OCI-M1 (cell line): ENCODE results near the gene CEND1.

Experiments
- DNase-seq: peaks from one replicate; lab custom pipeline; 2025; lab: John Stamatoyannopoulos, UW

The CEND1 gene

DNA sequence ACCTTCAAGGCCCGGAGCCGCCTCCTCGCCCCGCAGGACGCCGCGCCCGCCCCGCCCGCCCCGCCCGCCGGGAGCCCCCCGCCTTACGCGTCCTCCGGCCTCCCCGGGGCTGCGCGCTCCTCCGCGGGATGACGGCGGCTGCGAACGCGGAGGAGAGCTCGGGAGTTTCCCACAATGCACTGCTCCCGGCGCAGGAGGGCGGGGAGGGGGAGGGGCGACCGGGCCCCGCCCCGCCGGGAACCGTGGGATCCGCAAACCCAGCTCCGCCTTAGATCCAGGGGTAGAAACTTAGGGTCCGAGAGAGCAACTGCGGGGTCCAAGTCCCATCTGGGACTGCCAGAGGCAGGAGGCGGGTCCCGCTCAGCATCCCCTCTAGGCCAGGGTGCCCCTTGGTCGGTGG lies at the start of gene CEND1:
Gene CEND1, minus strand, starts transcription at position 148 of the 400 bp plus-strand sequence. CDS start 1,514 bp downstream, outside the sequence.
- DNase-seq: no peak

DNA sequence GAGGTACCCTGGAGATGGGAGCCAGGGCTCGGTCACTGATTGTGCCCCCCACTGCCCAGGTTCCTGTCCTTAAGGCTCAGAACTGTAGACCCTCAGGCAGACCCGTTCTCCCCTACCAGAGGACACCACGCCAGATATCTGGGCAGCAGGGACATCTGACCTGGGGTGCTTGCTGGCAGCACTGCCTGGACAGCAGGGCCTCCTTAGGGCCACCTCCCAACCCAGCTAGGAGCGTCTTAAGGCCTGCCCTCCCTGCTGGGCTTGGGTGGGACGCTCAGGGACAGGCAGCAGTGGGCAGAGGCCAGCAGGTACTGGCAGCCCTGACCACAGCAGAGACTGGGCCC lies 49.4 kb upstream of the CEND1 start:
- DNase-seq: no peak

DNA sequence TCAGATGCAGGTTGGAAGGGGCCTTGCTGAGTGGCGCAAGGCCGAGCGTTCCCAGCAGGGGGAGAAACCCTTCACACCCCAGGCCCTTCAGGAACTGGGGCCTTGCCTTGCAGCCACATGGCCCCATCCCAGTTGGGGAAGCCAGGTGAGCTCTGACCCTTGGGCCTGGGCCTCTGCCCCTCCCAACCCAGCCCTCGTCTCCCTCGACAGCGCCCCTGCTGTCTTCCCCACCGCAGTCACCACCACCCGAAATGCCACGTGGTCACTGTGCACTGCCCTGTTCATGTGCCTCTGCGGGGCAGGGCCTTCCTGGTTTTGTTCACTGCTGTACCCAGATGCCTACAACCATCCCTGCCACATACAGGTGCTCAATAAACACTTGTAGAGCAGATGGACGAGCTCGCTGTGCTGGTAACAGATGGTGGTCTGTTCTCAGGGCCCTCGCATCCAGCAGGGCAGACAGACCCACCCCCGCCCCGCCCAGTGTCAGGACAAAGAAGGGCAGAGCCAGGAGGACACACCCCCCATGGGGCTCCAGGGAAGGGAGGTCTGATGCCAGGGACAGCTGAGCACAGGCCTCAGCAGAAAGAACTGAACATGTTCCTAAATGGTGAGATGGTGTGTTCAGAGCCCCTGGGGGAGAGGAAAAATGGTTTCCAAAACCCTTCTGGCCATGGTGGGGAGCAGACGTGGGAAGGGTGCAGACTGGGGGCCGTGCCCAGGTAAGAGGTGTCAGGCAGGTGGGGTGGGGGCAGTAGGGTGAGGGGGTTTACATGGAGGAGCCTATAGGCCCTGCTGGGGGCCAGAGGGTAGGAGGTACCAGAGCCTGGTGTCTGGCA lies 48.8 kb upstream of the CEND1 start:
- no peak for DNase-seq

DNA sequence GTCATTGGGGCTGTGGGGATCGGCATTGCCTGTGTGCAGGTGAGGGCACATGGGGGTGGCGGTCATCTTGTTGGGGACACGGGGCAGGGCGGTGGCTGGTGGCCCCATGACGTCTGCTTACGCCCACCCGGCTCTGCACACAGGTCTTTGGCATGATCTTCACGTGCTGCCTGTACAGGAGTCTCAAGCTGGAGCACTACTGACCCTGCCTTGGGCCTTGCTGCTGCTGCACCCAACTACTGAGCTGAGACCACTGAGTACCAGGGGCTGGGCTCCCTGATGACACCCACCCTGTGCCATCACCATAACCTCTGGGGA lies 48.1 kb upstream of the CEND1 start:
- no peak for DNase-seq

DNA sequence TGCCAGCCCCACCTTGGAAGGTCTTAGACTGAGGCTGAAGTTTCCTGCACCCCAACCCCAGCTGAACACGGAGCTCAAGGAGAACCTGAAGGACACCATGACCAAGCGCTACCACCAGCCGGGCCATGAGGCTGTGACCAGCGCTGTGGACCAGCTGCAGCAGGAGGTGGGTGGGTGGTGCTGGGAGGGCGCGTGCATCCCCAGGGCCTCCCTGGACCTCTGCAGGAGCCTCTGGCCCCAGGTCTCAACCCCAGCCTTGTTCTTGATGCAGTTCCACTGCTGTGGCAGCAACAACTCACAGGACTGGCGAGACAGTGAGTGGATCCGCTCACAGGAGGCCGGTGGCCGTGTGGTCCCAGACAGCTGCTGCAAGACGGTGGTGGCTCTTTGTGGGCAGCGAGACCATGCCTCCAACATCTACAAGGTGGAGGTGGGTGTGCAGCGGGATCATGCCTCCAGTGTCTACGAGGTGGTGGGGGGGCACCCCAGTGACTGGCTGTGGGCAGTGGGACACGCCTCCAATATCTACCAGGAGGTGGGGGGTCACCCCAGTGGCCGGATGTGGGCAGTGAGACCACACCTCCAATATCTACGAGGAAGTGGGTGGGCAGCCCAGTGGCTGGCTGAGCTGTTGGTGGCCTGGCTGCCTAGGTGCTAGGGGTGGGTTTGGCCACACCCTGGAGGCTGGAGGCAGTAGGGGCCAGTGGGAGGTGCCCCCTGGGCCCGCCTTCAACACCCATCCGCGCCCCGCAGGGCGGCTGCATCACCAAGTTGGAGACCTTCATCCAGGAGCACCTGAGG lies 47.5 kb upstream of the CEND1 start:
- no peak for DNase-seq

DNA sequence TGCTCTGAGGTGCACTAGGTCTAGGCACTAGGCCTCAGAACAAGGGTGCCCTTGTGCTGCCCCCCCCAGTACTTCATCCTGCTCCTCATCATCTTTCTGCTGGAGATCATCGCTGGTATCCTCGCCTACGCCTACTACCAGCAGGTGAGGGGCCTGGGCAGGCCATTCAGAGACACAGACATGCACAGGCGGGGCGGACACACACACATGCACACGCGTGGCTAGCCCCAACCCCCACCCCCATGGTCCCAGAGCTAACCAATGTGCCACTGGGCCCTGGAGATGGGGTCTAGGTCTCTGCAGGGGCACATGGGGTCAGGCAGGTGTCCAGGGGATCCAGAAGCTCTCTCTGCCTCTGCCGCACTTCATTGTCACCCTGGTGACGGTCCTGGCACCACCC lies 46.8 kb upstream of the CEND1 start:
- DNase-seq: no peak

DNA sequence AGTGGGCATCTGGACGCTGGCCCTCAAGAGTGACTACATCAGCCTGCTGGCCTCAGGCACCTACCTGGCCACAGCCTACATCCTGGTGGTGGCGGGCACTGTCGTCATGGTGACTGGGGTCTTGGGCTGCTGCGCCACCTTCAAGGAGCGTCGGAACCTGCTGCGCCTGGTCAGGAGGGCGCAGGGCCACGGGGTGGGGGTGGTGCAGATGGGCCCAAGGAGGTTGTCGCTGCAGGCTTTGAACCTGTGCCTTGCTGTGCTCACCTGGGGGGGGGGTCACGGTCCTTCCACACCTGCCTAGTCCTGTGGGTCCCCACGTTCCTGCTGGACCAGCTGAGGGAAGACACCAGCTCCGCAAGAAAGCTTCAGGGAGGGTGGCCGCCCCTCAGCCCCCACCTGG lies 46.4 kb upstream of the CEND1 start:
- DNase-seq: no peak

DNA sequence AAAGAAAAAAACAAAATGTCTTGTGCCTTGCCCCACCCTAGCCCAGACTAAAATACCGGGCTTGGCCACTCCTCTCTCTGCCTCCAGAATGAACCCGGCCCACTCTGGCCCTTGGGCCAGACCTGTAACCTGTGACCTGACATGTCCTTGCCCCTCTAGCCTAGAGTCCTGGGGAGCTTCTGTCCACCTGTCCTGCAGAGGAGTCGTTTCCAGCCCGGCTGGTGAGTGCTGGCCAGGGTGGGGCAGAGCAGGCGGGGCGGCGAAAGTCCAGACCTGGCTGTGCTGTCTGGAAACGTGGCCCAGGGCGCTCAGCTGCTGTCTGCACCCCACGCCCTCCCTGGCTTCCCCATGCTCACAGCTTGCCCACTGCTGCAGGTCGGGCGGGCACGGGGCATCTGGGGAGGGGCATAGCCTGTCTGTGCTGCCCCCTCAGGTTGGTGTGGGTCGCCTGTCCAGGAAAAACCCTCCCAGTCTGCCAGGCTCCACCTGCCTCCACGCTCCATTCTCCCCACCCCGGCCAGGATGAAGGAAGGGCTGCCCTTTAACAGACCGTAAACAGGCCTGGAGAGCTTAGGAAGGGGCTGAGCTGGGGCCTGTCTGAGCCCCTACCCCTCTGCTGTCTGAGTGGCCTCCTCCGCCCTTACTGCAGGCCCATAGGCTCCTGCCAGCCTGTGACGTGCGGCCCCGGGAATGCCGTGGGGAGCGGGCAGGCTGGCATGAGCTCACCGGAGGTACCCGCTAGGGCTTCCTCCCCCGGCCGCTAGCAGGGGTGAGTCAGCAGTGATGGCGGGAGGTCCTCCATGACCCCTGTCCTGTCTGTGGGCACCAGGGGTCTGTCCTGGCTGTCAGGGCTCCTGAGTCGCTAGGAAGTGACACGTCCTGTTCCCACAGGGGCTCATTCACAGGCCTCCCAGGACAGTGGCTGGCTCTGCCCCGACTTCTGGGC lies 44.8 kb upstream of the CEND1 start:
- no peak for DNase-seq

DNA sequence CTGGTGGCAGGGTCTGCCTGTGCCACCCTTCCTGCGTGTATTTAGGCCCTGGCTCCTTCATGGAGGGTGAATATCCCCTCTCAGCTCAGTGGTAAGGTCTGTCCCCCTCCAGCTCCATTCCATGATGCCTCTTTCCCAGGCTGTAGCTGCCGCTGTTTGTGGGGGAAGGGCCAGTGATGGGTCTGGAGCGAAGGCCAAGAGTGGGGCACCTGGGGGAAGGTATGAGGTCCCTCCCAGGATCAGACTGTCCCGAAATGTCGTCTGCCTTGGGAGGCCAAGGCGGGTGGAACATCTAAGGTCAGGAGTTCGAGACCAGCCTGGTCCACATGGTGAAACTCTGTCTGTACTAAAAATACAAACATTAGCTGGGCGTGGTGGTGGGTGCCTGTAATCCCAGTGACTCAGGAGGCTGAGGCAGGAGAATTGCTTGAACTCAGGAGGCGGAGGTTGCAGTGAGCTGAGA lies 44.0 kb upstream of the CEND1 start:
- no peak for DNase-seq

DNA sequence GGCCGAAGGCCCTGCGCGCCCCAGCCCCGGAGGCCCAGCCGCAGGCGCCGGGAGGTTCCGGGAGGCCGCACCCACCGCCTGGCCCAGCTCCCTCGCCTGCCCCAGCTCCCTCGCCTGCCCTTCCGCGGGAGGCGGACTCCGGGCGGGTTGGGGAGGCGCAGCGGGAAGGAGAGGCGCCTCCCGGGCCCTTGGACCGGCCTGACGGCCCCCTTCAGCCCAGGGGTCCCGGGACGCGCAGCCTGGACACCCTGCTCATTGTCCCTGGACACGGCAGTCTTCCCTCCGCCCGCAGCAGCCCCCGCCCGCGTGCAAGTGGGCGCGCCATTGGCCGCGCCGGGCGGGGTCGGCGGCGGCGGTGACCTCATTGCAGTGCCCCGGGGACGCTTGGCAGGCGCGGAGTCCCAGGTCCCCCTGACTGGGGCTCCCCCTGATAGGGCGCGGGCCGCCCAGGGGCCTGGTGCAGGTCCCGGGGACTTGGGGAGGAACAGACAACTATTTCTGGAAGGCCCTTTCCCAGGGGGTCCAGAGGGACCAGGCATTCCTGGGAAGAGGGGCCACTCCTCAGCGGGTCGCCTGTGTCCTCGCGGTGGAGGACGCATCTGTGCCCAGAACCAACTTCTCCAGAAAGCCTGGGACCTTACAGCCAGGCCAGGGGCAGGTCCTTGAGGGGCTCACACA lies 43.4 kb upstream of the CEND1 start:
- DNase-seq: peak; percentile 74

DNA sequence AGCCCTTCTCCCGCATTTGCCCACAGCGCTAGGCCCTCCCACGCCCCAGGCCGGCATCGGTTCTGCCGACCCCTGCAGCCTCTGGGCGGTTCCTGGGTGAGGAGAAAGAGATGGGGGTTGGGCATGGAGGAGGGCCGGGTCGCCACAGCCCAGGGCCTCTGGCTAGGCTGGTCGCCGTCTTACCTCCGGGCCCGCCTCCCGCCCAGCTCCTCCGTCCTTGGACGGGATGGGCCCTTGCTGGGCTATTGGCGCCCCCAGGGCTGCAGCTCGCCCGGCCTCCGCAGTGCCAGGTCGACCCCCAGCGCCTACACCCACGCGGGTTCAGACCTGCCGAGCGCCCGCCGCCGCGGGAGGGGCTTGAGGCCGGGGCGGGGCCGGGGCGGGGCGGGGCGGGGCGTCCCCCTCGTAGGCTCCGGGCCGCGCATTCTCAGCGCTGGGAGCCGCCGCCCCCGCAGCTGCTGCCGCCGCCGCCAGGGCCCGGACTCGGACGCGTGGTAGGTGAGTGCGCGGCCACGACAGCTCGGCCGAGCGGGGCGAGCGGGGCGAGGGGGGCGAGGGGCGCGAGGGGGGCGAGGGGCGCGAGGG lies 42.7 kb upstream of the CEND1 start, which contains the start of gene CD151:
Gene CD151, plus strand, starts transcription at position 424 of the 585 bp plus-strand sequence. CDS start 3,118 bp downstream, outside the sequence.
- peak; percentile 85 for DNase-seq

DNA sequence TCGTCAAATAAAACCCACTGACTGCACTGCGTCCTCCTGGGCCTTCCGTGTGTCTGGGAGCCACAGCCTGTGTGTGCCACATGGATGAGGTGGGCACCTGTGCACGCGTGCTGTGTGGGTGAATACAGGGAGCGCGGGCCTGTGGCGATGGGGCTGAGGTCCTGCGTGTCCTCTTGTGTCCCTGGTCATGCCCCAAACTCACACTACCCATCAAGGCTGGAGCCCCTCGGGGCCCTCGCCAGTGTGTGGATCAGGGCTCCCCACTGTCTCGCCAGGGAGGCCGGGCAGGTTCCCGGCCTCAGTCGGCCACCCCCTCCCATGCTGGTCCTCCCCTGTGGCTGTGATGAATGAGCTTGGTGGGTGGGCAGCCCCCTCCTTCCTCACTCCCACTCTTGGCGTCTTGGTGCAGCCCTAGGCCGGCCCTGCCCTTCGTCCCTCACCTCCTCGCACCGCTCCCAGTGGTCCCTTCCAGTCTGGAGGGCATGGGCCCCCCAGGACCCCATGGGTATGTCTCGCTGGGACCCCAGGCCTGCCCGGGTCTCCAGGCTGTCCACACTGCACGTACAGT lies 42.2 kb upstream of the CEND1 start:
- DNase-seq: no peak

DNA sequence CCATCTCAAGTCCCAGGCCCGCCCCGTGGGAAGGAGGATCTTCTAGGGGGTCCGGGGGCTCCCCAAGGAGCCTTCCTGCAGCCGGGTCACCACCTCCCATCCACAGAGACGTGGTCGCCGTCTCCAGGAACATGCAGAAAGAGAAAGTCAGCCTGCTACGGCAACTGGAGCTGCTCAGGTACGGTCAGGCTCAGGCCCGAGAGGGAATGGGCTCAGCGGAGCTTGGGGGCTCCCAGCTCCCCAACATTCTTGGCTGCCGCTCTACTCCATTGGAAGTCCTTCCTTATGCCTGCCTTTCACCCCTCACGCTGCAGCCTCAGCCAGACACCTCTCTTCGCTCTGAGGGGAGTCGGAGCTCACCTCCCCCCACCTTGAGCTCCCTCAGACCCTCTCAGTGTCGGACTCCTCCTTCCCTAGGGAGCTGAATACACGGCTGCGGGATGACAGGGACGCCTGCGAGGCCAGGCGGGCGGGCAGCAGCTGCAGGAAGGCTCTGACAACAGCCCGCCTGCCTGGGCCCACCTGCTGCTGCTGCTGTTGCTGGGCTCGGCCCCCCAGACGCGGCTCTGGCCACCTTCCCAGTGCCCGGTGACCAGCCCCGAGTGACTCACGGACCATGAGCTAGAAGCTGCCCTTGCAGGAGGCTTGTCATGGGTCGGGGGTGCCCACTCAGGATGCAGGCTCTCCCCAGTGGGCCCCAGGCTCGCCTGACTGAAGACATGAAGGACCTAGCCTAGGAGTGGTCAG lies 41.4 kb upstream of the CEND1 start:
- no peak for DNase-seq

DNA sequence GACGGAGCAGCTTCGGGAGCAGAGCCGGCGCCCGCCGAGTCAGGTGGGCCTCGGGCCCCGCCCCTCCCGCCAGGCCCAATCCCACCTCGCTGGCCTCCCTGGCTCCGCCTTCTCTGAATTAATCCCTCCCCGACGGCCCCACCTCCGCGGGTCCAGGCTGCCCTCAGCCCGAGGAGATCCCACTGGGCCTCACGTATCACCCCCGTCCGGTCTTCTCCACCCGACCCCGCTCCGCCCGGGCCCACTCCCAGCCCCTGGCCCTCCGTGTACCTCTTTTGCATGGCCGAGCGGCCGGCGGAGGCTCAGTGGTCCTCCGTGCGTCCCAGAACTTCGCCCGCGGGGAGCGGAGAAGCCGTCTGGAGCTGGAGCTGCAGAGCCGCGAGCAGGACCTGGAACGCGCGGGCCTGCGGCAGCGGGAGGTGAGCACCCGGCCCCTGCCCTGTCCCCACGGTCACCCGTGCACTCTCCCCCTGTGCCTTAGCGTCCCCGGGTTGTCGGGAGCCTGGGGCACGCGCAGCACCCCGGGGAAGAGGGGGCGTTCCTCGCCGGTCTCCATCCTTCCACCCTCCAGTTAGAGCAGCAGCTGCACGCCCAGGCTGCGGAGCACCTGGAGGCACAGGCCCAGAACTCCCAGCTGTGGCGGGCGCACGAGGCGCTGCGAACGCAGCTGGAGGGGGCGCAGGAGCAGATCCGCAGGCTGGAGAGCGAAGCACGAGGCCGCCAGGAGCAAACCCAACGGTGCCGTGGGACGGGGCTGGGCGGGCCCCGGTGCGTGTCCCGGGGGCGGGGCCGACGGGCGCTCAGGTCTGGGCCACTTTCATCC lies 40.6 kb upstream of the CEND1 start:
- peak; percentile 63 for DNase-seq

DNA sequence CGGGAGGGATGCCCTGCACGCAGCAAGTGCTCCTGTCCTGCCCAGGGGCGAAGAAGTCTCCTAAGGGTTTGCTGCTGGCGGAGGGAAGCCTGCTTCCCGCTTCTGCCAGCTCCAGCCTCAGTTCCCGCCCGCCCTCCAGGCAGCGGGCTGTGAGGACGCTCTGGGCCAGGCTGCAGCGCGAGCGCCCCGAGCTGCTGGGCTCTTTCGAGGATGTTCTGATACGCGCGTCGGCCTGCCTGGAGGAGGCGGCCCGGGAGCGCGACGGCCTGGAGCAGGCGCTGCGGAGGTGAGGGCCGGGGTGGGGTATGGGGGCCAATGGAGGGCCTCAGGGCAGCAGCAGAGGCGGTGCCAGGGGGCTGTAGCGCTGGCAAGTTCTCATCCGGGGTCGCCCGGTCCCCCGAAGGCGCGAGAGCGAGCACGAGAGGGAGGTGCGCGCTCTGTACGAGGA lies 40.0 kb upstream of the CEND1 start:
- no peak for DNase-seq

DNA sequence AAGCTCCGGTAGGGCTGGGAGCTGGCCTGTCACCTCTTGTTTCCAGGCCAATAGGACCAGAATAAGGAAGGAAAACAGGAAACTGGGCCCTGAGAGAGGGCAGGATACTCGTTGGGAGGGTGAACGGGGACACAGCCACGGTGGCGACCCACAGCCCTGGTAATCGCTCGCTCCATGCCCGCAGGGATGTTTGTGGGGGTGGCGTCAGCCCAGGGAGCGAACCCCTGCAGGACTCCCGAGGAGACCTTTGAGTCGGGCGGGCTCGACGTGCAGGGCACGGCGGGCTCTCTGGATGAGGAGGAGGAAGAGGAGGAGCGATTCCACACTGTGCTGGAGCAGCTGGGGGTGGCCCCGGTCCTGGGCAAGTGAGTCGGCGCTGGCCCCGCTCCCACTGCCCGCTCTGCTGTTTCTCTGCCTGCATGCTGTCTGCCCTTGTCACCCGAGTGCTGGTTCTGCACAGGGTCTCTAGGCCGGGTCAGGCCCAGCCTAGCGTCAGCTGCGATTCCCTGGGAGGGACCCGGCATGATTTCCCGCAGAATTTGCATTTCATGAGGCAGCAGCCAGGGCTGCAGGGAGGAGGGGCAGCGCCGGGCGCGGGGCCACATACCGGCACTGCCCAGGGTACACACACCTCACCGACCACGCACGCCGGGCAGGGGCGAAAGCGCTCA lies 39.4 kb upstream of the CEND1 start:
- DNase-seq: no peak

DNA sequence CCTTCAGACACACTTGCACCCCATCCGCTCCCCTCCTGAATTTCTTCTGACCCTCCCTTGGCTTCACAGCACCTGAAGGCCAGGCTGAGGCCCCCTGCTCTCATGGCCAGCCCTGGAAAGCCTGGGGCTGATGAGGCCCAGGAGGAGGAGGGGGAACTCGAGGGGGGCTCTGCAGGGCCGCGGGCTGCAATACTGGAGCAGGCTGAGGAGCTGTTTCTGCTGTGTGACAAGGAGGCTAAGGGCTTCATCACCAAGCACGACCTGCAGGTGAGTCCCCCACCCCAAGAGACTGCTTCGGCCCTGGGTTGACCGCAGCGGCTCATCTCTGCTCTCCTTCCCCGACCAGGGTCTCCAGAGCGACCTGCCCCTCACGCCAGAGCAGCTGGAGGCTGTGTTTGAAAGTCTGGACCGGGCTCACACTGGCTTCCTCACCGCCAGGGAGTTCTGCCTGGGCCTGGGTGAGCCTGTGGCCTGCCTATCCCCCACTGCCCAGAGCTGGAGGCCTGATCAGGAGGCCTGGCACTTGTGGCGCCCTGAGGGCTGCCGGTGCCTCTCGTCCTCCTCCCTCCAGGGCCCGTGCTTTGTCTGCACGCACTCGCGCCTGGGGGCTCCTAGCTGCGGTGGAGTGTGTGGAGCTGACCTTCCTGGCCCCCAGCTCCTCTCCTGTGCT lies 38.8 kb upstream of the CEND1 start:
- no peak for DNase-seq

DNA sequence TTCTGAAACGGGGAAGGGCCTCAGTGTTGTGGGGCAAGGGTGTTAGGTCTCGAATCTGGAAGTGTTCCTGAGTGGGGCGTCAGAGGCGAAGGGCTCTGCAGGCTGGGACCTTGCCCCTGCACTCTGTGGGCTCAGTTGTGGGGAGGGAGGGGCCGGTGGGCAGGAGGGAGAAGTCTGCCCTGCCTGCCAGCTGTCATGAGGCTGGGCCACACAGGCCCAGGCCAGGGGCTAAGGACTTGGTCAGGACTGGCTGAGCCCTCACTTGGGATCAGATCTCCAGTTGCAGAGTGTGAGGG lies 38.0 kb upstream of the CEND1 start, which contains the start of gene CRACR2B:
Gene CRACR2B, plus strand, starts transcription at position 23 of the 296 bp plus-strand sequence. CDS start 689 bp downstream, outside the sequence.
- no peak for DNase-seq
